Kidney (tissue), 14 donors: ENCODE data around the gene NXN. TPM values are rescaled to one million over a fixed set of nuclear protein-coding genes. Genes with fewer than 3 reads are reported as not detected.

ENCODE experiments used
- DNase-seq, 5 donors: peaks; one replicate each; pipeline ENCODE4 v3.0.0-alpha.2; 2013 to 2020
- FAIRE-seq: peaks from 2 replicates; lab custom pipeline; 2012; peaks lifted over from hg19 to GRCh38; lab: Jason Lieb, UNC
- H3K27ac ChIP-seq, 2 donors: one replicate each; pipeline ENCODE4 v1.7.0; 2013; ENCODE audit warnings: low read depth in 2 of 2, low read length in 2 of 2, inconsistent platforms in 1 of 2
- H3K27me3 ChIP-seq: one replicate; pipeline ENCODE4 v1.7.1; 2013; ENCODE audit warnings: low read length, inconsistent platforms; ENCODE audit not compliant: control insufficient read depth, insufficient read depth
- H3K36me3 ChIP-seq, 3 donors: one replicate each; pipeline versions ENCODE4 v1.7.0 to v1.7.1; 2013; ENCODE audit warnings: low read length in 3 of 3, control low read depth in 1 of 3, inconsistent platforms in 1 of 3; ENCODE audit not compliant: insufficient read depth in 3 of 3, control insufficient read depth in 2 of 3
- H3K4me1 ChIP-seq, 3 donors: one replicate each; pipeline versions ENCODE4 v1.7.0 to v1.7.1; 2013; ENCODE audit warnings: low read length in 3 of 3, inconsistent platforms in 1 of 3, low read depth in 1 of 3; ENCODE audit not compliant: control insufficient read depth in 2 of 3, insufficient read depth in 2 of 3
- H3K4me3 ChIP-seq, 3 donors: one replicate each; pipeline versions ENCODE4 v1.7.0 to v1.8.1; 2013; ENCODE audit warnings: low read length in 3 of 3, control low read depth in 1 of 3, inconsistent platforms in 1 of 3
- H3K9ac ChIP-seq, 3 donors: one replicate each; pipeline versions ENCODE4 v1.7.0 to v1.7.1; 2013; ENCODE audit warnings: low read length in 3 of 3, control low read depth in 1 of 3, inconsistent platforms in 1 of 3
- H3K9me3 ChIP-seq, 3 donors: one replicate each; pipeline versions ENCODE4 v1.7.0 to v1.7.1; 2013; ENCODE audit warnings: low read length in 3 of 3, control low read depth in 1 of 3, inconsistent platforms in 1 of 3; ENCODE audit not compliant: control insufficient read depth in 2 of 3, insufficient read depth in 1 of 3
- CTCF ChIP-seq: IDR thresholded peaks from 3 replicates; pipeline ENCODE4 v1.5.1; 2012; ENCODE audit warnings: mild to moderate bottlenecking, moderate library complexity, borderline replicate concordance; ENCODE audit not compliant: insufficient read depth; ENCODE audit errors: extremely low read depth
- intact Hi-C: fragments of 100-400 bp; cut with DNase I; formaldehyde crosslinking; loops from one replicate; pipeline ENCODE4 v1.11.1; 2022
- polyA plus RNA-seq: library from polyadenylated mRNA; stranded (reverse); fragments of 350-450 nt; fragmentation: Illumina TruSeq; extraction: RNeasy Lipid Tissue Mini Kit (QIAGEN cat#74804); gene quantifications from one replicate; pipeline ENCODE4 v1.2.3, GENCODE V29; 2014; ENCODE audit warnings: low read depth, low replicate concordance; ENCODE audit not compliant: insufficient read depth
- total RNA-seq: library from RNA; stranded (reverse); fragmentation: NEBNext Ultra II Directional; extraction: Animal tissue kit (Norgen Biotek cat#: 25700); gene quantifications from one replicate; pipeline ENCODE4 v1.2.1, GENCODE V29; 2021
- donor health status: control.
- donor health status: control.
- donor health status: control.
- donor health status: control.
- donor health status: control.
- donor health status: DM: yes; HTN: yes; CAD: no.
- donor health status: Normal renal cell carcinoma (clear cell type).

NXN gene
- total and polyA plus RNA-seq, 2 donors from 2014 or later: 10.2 to 26.8 TPM

GRCh38 chr17:1007310-1008007 is 27.9 kb upstream of the NXN start:
- no peak for DNase-seq
- Histone ChIP-seq H3K27me3 (no peaks in the 10 kb centered on the region), H3K27ac (no peak overlapping the region), H3K9me3 (no peaks in the 10 kb centered on the region), H3K4me1 (peaks cover 0 to 24% (median 19%) of the 10 kb centered on the region in 3 donors), H3K4me3 (no peak overlapping the region), H3K36me3 (peaks cover 2 to 35% (median 21%) of the 10 kb centered on the region in 3 donors), H3K9ac (no peak overlapping the region)
- TF ChIP-seq CTCF: no peak
- intact Hi-C loops: no loop called here
- FAIRE-seq: no peak

GRCh38 chr17:1006054-1006453 is 26.5 kb upstream of the NXN start:
- FAIRE-seq: no peak
- Histone ChIP-seq H3K4me3 (no peak overlapping the region), H3K36me3 (peaks cover 2 to 44% (median 23%) of the 10 kb centered on the region in 3 donors), H3K27me3 (no peaks in the 10 kb centered on the region), H3K9ac (peak overlapping the region in 1 of 3 donors; percentile 40), H3K9me3 (no peaks in the 10 kb centered on the region), H3K4me1 (peaks cover 0 to 33% (median 31%) of the 10 kb centered on the region in 3 donors), H3K27ac (peak overlapping the region; percentile 32 to 76)
- intact Hi-C loops: no loop called here
- DNase-seq: peak in 2 of 5 donors; percentile 29 to 88
- TF ChIP-seq CTCF: no peak

GRCh38 chr17:1005361-1005946 is 25.9 kb upstream of the NXN start:
- peak in 4 of 5 donors; percentile 30 to 87 (median 47) for DNase-seq
- H3K36me3 ChIP-seq: peaks cover 2 to 44% (median 21%) of the 10 kb centered on the region in 3 donors

More at GRCh38 chr17:1005361-1005946, 25.9 kb upstream of the NXN start:
- Histone ChIP-seq H3K4me1 (peaks cover 0 to 33% (median 31%) of the 10 kb centered on the region in 3 donors), H3K9ac (no peak overlapping the region), H3K27ac (peak overlapping the region; percentile 32 to 76), H3K9me3 (no peaks in the 10 kb centered on the region), H3K27me3 (no peaks in the 10 kb centered on the region), H3K4me3 (no peak overlapping the region)
- FAIRE-seq: no peak
- no peak for TF ChIP-seq CTCF
- intact Hi-C loops: no loop called here
